HG02588 (cell line): Measurements from ENCODE around the gene EPO.
"Not testable (repeated sequence)": the region's sequence is repeated elsewhere in the genome, so short reads cannot be mapped to it uniquely, and the experiment has no call there.

ENCODE experiments used
- ATAC-seq: cut with Tn5 transposase; IDR thresholded peaks from one replicate; pipeline ENCODE4 v1.9.1; 2021; ENCODE audit warnings: mild to moderate bottlenecking, moderate library complexity; ENCODE audit not compliant: unreplicated experiment

The EPO gene

DNA sequence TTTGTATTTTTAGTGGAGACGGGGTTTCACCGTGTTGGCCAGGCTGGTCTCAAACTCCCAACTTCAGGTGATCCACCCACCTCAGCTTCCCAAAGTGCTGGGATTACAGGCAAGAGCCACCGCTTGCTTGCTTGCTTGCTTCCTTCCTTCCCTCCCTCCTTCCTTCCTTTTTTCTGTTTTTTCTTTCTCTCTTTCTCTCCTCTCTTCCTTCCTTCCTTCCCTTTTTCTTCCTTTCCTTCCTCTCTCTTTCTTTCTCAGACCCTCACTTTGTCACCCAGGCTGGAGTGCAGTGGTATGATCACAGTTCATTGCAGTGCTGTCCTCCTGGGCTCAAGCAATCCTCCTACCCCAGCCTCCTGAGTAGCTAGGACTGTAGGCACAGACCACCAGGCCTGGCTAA is 19.2 kb upstream of the EPO start:
- ATAC-seq = not testable (repeated sequence)

DNA sequence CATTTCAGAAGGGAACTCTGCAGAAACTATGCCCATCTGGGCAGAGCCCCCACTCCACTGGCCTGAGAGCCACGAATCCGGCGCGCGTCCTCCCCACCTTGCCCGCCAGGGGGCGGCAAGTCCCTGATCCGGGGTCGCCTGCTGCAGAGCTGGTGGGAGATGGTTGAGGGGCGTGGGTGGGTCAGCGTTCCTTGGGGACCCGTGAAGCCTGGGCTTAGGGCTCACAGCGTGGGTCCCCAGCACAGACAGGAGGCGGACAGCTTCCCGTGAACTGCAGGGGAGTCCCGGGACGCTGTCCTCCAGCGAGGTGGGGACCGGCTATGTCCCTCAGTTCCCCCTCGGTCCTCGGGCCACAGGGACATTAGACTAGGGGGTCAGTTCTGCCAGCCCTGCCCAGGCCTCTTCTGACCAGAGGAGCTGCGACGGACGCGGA is 14.9 kb upstream of the EPO start:
- peak; percentile 55 for ATAC-seq

DNA sequence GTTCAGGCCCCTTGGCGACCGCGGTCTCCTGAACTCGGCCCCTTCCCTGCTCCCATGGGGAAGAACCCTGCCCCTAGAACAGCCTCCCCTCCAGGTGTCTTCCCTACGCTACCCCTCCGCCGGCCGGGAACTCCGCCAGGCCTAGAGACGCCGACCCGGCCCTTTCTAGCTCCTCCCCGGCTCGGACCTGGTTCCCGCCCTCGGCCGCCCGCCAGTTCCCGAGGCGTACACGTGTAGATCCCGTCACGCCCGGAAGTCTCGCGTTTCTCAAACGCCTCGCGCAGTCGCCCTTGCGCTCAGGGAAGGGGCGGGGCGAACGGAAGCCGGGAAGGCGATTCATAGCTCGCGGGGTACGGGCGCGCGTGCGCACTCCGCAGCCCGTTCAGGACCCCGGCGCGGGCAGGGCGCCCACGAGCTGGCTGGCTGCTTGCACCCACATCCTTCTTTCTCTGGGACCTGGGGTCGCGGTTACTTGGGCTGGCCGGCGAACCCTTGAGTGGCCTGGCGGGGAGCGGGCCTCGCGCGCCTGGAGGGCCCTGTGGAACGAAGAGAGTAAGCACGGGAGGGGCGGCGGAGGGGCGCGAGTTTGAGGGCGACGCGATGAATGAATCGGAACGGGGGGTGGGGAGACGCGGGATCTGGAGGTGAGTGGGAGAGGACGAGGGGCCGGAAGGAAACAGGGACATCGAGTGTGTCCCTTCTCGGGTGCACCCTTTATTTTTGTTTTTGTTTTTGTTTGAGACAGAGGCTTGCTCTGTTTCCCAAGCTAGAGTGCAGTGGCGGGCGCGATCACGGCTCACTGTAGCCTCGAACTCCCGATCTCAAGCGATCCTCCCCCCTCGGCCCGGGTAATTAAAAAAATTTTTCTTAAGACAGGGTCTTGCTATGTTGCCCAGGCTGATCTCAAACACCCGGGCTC is 14.3 kb upstream of the EPO start, which contains the start of gene POP7:
TSS of gene POP7 (plus strand) at position 369 of the 919 bp plus-strand sequence. CDS start 710 bp downstream, outside the sequence.
- ATAC-seq = peak; percentile 86

GRCh38 chr7:100706672-100707311 is 13.5 kb upstream of the EPO start:
- ATAC-seq = no peak

DNA sequence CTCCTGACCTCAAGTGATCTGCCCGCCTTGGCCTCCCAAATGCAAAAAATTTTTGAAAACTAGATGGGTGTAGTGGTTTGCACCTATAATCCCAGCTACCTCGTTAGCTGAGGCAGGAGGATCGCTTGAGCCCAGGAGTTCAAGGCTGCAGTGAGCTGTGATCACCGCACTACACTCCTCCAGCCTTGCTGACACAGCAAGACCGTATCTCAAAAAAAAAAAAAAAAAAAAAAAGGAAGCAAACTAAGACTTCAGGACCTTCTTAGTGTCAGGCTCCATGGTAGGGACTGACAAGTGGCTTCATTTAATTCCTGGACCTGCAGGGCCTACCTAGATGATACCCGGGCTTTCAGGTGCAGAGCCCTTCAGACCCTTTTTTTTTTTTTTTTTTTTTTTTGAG is 11.9 kb upstream of the EPO start:
- no peak for ATAC-seq

DNA sequence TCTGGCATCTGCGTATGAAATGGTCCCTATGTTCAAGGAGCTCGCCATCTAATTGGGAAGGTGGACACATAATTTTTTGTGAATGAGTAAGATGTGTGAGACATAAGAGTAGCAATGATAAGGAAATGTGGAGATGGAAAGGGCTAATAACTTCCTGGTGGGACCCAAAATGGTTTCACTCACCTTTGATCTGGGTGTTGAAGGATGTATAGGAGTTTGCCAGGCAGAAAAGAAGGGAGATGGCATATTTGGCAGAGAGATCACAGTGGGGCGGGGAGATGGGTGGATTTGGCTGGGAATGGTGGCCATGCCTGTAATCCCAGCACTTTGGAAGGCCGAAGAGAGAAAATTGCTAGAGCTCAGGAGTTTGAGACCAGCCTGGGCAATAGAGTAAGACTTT is 9.8 kb upstream of the EPO start:
- ATAC-seq = no peak

- no peak for ATAC-seq
Observed at GRCh38 chr7:100711369-100711768, 8.9 kb upstream of the EPO start.

GRCh38 chr7:100714725-100715124 is 5.5 kb upstream of the EPO start:
- ATAC-seq = no peak

- ATAC-seq = not testable (repeated sequence)
Observed at GRCh38 chr7:100717073-100717472, 3.2 kb upstream of the EPO start.

DNA sequence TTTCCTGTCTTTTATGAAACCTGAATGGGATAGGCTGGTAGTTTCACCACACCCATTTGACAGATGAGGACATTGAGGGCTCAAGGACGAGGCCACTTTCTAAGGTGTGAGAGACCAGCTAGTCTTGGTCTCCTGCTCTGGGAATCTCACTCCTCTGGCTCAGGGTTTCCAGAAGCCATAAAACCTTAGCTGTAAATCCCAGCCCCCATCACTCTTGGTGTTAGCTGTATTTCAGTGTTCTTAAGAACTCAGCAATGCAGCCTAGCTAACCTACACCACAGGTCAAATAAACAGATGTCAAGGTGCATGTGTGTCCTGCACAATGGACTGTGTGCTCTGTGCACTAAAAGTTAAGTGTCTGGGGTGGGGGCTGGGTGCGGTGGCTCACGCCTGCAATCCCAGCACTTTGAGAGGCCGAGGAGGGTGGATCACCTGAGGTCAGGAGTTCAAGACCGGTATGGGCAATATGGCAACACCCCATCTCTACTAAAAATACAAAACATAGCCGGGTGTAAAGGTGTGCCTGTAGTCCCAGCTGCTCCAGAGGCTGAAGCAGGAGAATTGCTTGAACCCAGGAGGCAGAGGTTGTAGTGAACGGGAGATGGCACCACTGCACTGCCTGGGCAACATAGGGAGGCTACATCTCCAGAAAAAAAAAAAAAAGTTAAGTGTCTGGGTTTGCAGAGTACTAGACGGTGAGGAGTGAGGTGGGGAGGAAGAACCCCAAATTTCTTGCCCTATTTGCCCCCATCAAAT is 567 bp upstream of the EPO start:
- ATAC-seq = no peak

DNA sequence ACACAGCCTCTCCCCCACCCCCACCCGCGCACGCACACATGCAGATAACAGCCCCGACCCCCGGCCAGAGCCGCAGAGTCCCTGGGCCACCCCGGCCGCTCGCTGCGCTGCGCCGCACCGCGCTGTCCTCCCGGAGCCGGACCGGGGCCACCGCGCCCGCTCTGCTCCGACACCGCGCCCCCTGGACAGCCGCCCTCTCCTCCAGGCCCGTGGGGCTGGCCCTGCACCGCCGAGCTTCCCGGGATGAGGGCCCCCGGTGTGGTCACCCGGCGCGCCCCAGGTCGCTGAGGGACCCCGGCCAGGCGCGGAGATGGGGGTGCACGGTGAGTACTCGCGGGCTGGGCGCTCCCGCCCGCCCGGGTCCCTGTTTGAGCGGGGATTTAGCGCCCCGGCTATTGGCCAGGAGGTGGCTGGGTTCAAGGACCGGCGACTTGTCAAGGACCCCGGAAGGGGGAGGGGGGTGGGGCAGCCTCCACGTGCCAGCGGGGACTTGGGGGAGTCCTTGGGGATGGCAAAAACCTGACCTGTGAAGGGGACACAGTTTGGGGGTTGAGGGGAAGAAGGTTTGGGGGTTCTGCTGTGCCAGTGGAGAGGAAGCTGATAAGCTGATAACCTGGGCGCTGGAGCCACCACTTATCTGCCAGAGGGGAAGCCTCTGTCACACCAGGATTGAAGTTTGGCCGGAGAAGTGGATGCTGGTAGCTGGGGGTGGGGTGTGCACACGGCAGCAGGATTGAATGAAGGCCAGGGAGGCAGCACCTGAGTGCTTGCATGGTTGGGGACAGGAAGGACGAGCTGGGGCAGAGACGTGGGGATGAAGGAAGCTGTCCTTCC is 620 bp downstream of the EPO start:
- no peak for ATAC-seq

GRCh38 chr7:100721505-100721812 is 1.2 kb downstream of the EPO start:
- ATAC-seq = no peak

GRCh38 chr7:100722480-100723212 is 2.4 kb downstream of the EPO start:
- ATAC-seq = no peak

GRCh38 chr7:100723732-100724275 is 3.5 kb downstream of the EPO start:
- ATAC-seq = no peak

DNA sequence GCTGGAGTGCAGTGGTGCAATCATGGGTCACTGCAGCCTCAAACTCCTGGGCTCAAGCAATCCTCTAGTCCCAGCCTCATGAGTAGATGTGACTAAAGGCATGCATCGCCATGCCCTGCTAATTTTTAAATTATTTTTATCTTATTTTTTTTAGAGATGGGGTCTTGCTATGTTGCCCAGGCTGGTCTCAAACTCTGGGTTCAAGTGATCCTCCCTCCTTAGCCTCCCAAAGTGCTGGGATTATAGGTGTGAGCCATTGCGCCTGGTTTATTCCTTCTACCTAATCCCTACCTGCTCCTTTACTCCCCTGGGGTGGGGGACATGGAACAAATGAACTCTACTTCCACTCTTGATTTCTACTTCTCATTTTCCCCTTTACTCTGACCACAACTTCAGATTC is 4.1 kb downstream of the EPO start:
- ATAC-seq = not testable (repeated sequence)

DNA sequence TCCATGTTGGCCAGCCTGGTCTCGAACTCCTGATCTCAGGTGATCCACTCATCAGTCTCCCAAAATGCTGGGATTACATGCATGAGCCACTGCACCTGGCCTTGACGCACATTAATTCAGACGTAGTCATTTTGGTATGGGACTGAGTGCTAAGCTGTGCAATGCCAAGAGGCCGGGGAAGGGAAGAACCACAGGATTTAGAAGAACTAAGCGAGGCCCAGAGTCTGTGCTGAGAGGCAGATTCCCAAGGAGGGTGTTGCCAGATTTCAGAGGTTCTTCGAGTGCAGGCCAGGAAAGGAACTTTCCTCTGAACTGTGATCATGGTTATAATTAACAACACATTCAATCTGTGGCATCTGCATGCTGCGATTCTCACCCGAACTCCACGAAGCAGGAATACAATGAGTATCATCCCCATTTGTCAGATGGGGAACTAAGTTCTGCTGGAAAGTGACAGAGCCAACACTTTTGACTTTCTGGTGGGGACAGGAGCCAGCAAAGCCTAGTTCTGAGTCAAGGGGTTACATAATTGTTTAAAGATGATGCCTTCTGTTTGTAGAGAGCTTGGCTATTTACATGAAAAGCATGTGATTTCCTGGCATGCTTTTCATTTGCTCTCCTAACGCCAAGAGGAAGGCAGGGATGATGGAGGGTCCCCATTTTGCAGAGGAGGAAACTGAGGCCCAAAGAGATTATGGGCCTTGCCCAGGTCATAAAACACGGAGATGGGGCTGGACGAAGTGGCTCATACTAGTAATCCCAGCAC is 6.9 kb downstream of the EPO start:
- no peak for ATAC-seq

DNA sequence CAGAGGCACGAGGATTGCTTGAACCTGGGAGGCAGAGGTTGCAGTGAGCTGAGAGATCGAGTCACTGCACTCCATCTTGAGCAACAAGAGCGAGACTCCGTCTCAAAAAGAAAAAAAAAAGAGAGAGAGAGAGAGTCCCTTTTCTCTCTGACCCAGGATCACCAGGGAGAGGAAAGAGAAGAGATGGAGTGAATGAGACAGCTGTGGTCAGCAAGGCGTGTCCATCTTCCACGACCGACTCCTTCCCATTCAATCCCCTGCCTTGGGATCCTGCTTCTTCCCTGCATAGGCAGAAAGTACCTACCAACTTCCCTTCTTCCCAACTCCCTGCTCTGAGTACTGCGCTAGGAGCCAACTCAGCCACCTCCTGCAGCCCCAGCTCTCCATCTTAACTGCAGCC is 7.9 kb downstream of the EPO start:
- ATAC-seq = no peak

GRCh38 chr7:100730136-100730800 is 10.0 kb downstream of the EPO start:
- no peak for ATAC-seq
